ENCODE results near the gene CCT4.
A peak's percentile ranks its signal among the peaks of the same experiment; 100 is the strongest.
"Not testable (repeated sequence)": the region's sequence is repeated elsewhere in the genome, so short reads cannot be mapped to it uniquely, and the experiment has no call there.

CCT4 gene, protein sequence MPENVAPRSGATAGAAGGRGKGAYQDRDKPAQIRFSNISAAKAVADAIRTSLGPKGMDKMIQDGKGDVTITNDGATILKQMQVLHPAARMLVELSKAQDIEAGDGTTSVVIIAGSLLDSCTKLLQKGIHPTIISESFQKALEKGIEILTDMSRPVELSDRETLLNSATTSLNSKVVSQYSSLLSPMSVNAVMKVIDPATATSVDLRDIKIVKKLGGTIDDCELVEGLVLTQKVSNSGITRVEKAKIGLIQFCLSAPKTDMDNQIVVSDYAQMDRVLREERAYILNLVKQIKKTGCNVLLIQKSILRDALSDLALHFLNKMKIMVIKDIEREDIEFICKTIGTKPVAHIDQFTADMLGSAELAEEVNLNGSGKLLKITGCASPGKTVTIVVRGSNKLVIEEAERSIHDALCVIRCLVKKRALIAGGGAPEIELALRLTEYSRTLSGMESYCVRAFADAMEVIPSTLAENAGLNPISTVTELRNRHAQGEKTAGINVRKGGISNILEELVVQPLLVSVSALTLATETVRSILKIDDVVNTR

DNA sequence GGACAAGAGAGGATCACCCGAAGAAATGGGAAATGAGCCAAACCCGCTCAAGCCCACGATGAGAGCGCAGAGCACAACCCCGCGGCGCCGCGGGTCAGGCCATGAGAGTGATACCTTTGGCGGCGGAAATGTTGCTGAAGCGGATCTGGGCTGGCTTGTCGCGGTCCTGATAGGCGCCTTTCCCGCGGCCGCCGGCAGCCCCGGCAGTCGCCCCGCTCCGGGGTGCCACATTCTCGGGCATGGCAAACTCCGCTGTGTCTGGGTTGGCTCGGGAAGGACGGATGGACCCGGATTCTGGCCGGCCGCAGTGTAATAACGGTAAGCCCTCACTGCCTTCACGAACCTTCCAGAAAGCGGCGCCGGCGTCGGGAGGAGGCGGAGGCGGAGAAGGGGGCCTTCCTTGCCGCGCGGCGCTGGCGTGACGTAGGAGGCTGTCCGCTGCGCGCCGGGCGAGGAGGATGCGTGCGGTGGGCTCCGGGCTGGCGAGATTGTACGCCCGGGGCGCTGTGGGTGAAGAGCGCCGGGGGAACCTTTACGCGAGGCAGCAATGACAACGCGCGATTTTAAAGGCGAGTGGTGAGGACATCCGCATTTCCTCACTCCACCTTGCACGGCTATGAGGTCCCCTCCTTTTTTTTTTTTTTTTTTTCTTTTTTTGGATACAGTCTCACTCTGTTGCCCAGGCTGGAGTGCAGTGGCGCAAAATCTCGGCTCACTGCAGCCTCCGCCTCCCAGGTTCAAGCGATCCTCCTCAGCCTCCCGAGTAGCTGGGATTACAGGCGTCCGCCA is at the start of gene CCT4:
CCT4 (minus strand) TSS at position 390 of the 789 bp plus-strand sequence; CDS start at position 241, 149 bp downstream.
- peak; percentile 88 for DNase-seq (ENCODE audit: low read depth in 1 of 2, low spot score in 1 of 2)

DNA sequence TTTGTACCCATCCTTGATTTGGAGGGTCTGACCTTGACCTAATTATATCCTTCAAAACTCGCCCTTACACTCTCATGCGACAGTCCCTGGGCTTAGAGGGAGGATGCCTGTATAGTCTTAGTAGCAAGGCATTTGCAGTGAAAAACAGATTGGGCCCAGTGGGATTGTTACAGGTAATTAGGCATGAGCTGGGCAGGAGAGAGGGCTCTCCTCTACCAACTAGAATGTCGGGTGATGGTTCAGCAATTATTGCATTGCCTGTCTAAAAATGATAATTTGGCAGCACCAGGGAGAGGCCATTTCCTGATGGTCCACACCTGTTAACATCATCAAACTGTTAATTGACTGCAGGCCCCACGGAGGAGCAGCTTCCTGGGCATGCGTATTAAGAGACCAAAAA is 49.4 kb upstream of the CCT4 start:
- no peak for DNase-seq (ENCODE audit: low read depth in 1 of 2, low spot score in 1 of 2)

DNA sequence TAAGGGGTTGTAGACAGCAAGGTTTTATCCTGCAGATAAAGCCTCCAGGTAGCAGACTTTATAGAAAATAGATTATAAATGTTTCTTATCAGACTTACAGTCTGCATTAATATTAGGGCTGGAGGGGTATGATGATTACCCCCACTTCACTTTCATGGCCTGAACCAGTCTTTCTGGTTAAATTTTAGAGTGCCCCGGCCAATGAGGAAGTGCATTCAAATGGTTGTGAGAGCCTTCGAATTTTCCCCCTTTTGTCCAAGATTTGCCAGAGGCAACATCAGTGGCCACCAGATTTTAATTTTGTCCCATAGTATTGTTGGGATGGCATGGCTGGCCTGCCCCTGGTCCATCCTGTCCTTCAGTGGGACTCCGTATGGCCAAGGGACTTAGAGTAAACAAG is 48.6 kb upstream of the CCT4 start:
- DNase-seq (ENCODE audit: low read depth in 1 of 2, low spot score in 1 of 2): no peak

DNA sequence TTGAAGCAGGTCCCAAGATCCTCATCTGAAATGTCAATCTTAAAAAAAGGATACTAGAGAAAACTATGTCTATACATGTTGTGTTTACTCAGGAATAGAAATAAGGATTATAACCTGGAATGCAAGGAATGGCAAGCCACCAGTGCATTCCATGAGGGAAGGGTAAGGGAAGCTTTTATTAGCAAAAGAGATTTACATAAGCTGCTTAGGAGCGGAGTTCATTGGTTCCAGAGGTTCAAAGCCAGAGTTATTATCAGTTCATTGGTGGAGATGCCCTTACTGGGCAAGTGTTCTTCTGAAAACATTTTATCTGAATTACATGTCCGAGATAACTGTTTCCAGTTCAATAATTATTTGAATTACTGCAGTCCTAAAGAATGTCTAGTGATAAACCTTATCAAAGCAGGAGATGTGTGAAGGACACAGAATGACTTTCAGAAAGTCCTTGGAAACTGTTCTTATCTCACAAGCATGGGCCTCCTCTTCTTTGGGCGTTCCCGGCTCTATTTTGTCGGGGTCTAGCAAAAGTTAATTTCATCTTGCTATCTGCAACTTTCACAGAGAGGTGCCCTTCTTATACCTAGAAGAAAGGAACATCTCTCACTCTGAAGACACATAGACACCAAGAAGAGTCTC is 40.5 kb upstream of the CCT4 start:
- DNase-seq (ENCODE audit: low read depth in 1 of 2, low spot score in 1 of 2): no peak

DNA sequence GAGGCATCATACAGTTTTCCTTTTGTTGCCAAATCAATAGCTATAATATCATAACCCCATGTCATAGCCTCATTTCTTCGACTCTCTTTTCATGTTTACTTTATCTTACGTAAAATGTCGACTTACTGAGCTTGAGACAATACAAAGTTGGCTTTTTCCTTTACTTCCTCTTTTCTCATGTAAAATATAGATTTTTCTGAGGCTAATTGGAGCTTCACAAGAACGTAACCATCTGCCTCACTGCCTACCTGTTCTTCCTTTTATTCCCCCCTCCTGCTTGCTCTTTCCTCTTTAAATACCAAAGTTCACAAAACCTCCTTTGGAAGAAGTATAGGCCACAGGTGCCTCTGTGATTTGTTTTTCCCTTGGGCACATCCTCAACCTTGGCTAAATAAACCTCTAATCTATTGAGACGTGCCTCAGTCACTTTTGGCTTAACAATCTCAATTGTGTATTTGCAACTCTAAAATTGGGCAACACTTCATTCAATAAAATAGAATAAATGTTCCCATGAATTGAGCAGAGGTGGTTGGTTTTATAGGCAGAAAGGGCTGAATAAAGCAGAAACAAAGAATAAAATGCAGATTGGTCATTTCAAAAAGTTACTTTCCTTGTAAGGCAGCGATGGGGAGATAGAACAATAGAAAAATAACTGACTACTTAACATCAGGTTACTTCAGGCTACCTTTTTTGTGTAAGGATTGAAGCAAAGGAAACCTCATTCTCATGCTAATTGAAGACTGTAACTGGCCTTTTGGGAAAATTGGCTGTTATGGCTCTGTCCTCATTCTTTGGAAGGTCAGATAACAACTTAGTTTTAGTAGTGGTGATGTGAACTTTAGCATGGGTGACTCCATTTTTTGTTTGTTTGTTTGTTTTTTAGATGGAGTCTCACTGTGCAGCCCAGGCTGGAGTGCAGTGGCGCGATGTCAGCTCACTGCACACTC is 38.3 kb upstream of the CCT4 start:
- DNase-seq (ENCODE audit: low read depth in 1 of 2, low spot score in 1 of 2): no peak

DNA sequence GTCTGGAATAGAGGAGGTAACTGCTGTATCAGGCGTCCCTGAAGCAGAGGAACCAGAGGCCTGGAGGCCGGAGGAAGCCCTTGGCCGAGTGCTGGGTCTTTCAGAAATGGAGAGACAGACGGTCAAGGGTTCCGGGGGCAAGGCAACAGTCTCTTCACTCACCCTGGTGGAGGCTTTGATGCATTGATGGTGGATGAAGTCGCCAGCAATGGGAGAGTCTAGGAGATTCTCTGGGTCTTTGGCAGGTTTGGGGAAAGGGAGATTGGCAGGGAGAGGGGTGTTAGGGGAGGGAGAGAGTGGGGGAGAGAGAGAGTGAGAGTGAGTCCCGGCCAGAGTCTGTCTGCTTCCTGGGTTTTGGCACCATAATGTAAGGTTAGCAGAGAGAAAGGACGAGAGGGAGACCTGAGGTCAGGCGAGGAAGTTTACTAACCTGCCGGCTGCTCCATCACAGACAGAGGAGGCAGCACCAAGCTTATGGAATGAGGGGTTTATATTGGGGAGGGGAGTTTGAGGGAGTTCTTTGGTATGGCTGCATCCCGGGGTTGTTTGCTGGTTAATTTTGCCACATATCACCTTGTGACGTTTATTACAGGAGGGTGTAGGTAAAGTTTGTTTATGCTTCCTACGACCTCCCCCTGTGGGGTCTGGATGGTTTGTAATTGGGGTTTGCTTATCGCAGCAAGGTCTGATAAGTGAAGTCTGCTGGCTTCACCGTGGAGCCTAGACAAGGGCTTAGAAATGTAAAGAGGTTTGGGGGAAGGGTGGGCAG is 36.6 kb upstream of the CCT4 start:
- no peak for DNase-seq (ENCODE audit: low read depth in 1 of 2, low spot score in 1 of 2)

DNA sequence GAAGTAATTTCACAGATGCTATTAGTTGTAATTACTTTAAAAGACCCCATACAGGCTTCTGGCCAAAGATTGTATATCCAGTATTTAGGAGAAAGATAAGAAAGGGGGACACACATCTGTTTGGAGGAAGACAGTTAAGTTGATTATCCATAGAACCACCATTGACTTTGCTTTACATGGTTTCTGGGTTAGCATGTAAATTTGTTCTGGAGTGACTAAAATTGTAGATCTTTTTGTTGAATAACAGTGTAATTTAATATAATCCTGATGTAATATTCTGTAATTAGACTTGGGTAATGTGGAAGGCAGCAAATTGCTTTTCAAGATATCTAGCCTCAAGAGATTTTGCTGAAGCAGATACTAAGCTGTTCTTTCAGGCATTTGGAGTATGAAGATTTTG is 34.3 kb upstream of the CCT4 start:
- DNase-seq (ENCODE audit: low read depth in 1 of 2, low spot score in 1 of 2): no peak

DNA sequence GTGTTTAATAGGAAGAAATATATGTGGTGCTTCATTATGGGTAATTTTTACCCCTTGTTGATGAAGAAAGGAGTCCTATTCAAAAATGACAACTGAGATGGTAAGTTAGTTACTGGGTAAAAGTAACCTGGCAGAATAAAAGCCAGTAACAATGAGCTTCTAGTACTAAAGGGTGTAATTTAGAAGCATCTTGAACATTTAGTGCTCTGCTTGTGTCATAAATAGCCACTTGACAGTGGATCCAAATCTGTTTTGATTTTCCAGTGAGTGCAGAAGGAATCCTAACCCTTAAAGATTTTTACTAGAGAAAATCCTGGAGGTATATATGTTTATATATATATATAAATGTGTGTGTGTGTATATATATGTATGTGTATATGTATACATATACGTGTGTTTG is 32.1 kb upstream of the CCT4 start:
- no peak for DNase-seq (ENCODE audit: low read depth in 1 of 2, low spot score in 1 of 2)

DNA sequence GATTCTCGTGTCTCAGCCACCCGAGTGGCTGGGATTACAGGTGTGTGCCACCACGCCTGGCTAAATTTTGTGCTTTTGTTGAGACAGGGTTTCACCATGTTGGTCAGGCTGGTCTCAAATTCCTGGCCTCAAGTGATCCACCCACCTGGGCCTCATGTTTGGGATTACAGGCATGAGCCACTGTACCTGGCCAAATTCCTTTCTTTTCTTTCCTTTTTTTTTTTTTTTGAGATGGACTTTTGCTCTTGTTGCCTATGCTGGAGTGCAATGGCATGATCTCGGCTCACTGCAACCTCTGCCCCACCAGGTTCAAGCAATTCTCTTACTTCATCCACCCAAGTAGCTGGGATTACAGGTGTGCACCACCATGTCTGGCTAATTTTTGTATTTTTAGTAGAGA is 26.3 kb upstream of the CCT4 start:
- not testable (repeated sequence) for DNase-seq (ENCODE audit: low read depth in 1 of 2, low spot score in 1 of 2)

DNA sequence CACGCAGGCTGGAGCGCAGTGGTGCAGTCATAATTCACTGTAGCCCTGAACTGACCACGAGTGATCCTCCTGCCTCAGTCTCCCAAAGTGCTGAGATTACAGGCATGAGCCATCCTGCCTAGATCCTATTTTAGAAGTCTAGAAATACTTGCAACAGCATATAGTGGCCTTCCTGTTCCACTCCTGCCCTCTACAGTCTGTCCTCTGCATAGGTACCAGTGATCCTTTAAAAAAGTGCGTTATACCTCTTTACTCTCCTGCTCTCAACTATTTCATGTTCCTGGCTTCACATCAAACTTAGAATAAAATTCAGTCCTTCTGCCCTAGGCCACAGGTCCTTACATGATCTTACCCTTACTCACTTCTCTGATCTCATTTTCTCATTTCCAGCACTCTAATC is 23.1 kb upstream of the CCT4 start:
- no peak for DNase-seq (ENCODE audit: low read depth in 1 of 2, low spot score in 1 of 2)

DNA sequence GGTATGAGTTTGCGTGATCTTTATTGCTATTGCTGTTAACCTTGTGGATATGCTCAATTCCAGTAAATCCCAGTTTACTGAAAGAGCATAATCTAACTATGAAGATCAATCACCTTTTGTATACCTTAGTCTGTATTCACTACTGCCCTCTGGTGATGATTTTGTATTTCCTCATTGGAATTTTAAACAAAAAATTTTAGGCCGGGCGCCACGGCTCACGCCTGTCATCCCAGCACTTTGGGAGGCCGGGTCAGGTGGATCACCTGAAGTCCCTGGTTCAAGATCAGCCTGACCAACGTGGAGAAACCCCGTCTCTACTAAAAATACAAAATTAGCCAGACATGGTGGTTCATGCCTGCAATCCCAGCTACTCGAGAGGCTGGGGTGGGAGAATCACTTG is 22.1 kb upstream of the CCT4 start:
- DNase-seq (ENCODE audit: low read depth in 1 of 2, low spot score in 1 of 2): no peak

DNA sequence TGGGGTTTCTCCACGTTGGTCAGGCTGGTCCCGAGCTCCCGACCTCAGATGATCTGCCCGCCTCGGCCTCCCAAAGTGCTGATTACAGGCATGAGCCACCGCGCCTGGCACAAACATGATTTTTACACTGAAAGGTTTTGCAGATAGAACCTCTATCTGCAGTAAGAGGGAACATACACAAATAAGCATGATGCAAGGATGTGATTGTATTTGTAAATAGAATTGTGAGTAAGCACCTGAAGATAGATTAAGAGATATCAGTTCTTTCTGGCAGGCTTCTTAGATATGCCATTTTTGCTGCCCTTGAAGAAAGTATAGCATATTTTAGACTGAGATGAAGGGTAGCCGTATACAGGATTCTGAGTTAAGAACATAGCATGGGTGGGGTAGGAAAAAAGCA is 20.7 kb upstream of the CCT4 start:
- no peak for DNase-seq (ENCODE audit: low read depth in 1 of 2, low spot score in 1 of 2)

DNA sequence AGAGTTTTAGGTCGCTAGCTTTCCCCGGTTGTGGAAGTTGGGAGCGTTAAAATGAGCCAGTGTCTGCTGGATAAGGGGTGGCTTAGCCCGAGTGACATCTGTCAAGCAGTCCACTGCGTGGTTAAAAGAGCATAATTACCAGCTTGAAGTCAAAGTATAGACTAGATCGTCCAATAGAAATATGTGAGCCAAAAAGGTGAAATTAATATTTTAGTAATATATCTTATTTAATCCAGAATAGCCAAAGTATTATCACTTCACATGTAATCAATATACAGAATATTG is 17.7 kb upstream of the CCT4 start:
- no peak for DNase-seq (ENCODE audit: low read depth in 1 of 2, low spot score in 1 of 2)

DNA sequence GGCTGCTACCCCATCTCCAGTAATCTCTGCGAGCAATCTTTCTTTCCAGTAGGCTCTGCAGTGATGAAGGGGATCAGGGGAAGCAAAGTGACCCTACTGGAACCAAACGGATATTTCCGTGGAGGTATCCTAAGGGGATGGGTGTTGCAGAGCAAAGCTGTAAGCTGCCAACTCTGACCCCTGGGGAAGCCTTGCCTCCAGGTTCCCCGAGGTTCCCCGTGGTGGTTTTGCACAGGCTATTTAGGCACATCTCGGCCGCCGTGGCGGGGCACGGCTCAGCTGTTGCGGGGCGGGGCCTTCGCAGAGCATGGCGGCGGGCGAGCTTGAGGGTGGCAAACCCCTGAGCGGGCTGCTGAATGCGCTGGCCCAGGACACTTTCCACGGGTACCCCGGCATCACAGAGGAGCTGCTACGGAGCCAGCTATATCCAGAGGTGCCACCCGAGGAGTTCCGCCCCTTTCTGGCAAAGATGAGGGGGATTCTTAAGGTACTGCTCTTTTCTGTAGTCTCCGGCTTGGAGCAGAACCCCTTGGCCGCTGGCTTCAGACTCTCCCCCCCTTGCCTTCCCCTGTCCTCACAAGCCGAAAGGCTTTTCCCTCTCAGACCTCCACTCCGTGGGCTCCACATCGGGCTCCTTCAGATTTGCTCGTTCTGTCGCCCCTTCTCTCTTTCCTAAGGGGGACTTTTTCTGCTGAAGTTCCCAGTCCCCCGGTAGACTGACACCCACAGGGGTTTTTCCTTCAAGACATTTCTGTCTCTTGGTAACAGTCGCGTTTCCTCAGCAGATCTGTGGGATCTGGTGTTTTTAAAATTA is 17.1 kb upstream of the CCT4 start, which contains the start of gene COMMD1:
COMMD1 (plus strand) TSS at position 303 of the 814 bp plus-strand sequence; CDS start at position 308, 5 bp downstream.
- DNase-seq (ENCODE audit: low read depth in 1 of 2, low spot score in 1 of 2): peak; percentile 63 to 72

DNA sequence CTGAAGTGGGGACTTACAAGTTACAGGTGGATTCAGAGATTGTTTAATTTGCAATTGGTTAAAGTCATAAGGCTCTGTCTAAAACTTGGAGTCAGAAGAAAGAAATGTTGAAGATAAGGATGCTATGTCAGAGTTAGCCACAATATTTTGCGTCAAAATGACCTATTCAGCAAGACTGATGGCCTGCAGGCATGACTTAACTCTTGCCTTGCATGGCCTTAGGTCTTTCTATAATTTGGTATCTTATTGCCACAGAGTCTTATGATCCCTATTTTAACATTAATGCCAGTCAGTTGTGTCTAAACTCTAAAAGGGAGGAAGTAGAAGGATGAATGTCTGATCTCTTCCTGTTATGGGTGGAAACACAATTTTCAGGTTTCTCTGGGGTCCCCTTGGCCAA is 11.8 kb upstream of the CCT4 start:
- no peak for DNase-seq (ENCODE audit: low read depth in 1 of 2, low spot score in 1 of 2)

DNA sequence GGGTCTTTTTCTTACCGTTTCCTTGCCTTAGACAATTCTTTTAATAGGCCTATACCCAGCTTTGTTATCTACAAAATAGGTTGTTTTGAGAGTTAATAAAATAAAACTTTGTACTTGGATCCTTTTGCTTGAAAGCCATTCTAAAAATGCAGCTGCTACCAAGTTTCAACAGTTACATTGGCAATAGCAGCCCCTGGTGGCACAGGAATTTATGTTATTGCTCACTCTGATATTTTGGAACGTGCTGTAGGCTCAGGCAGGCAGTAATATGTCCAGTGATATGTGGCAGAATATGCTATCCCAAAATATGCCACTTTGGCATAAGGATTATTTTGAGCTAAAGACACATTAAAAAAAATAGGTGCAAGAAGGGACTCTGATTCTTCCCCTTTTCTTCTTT is 10.4 kb upstream of the CCT4 start:
- no peak for DNase-seq (ENCODE audit: low read depth in 1 of 2, low spot score in 1 of 2)

DNA sequence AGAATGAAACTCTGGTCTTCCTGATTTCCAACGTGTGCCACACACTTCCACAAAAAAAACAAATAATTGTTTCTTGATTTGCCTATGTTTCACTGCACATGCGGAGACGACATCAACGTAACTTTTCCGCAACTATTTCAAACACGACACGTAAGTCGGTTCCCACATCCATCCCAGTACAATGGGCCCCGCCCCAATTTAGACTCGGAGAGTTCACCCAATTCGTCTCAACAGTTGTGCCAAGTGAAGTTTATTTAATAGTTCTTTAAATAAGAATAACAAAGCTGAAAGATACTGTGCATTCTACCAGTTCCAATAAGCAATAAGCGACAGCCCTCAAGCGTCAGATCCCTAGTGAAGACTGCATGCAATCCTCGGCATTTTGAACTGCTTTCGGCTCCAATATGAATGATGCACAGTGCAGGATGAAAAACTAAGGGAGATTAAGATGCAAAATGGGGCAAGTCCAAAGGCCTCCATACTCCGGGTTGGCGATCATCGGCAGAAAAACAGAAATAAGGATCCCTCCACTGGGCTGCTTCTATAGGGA is 664 bp downstream of the CCT4 start:
- no peak for DNase-seq (ENCODE audit: low read depth in 1 of 2, low spot score in 1 of 2)

DNA sequence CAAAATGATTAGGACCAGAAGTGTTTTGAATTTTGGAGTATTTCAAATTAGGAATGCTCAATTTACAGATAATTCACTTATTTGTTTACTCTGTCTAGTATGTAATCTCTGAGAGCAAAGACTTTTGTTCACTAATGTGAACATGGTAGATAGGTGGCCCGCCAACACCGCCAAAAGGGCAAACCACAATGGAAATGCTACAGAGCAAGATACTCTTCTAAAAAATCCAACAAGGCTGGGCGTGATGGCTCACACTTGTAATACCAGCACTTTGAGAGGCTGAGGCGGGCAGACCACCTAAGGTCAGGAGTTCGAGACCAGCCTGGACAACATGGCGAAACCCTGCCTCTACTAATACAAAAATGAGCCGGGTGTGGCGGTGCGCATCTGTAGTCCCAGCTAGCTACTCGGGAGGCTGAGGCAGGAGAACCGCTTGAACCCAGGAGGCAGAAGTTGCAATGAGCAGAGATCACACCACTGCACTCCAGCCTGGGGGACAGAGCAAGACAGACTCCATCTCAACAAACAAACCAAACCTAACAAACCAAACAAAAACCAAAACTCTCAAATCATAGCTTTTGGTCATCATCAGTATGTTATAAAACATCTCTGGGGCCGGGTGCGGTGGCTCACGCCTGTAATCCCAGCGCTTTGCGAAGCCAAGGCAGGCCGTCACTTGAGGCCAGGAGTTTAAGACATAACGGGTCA is 2.4 kb downstream of the CCT4 start:
- DNase-seq (ENCODE audit: low read depth in 1 of 2, low spot score in 1 of 2): no peak

All from stimulated activated CD4-positive, alpha-beta T cell treated with anti-CD3 and anti-CD28 coated beads, Interleukin-15, amount 100 ng/mL, for 1 hour (primary cell).